ENCODE measurements around the gene SH3GL2.

The SH3GL2 gene

DNA sequence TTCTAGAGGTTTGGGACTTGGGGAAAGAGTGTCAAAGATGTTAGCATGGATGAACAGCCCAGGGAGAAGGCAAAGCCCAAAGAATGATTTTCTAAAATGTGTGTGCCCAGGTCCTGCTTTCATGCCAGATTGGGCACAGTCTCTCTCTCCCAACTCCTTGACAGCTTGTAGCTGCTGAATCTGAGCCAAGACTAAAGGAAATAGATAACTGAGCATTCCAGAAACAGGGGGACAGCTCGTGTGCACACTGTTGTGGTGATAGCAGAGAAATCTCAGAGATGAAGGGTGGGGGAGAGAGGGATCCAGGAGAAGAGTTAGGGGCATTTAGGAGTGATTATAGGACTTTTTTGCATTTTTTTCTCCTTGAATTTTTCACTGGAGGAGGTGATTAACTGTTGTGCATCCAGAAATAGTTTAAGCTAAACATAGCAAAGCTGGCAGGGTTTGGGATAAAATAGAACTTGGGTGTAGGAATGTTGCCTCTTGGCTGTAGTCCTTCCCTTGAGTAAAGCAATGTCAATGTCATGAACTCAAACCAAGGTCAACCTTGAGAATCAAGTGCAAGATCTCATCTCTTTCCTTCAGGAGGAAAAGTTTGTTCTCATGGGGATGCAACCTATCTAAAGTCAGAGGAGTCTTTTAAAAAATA, 245.9 kb downstream of the SH3GL2 start:
- DNase-seq: no peak

DNA sequence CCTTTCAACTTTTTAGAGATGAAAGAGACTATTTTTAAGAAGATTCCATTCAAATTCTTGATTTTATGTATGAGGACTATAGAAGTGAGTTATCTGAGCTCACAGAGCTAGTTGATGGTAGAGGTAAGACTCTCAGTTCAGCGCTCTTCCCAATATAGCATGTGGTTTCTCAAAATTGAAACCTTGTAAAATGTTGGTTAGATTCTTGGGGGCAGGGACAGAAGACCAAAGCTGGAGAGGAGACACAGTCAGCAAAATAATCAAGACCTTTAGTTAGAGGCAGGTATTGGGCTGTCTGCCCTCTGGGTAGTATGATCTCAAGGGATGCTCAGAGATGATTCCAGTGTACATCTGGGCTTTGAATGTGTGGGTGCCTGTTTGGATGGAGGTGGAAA, 246.4 kb downstream of the SH3GL2 start:
- DNase-seq: no peak

DNA sequence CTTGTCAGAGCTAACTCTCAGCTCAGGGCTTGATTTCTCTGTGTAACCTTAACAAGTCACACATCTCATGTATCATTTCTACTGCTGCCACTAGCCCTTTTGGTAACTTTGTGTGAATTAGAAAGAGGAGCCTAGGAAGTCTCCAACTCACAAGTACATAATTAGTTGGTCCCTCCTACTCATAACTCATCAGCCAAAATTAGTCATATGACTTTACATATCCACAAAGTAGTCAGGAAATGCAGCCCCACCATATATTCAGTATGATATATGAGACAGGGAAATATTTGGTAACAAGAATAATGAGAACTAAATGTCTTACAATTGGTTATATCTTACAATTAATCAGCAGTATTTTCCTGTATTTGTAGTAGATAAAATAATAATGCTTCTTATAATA, 250.2 kb downstream of the SH3GL2 start:
- DNase-seq: no peak

GRCh38 chr9:17829812-17830385, 251.0 kb downstream of the SH3GL2 start:
- no peak for DNase-seq

DNA sequence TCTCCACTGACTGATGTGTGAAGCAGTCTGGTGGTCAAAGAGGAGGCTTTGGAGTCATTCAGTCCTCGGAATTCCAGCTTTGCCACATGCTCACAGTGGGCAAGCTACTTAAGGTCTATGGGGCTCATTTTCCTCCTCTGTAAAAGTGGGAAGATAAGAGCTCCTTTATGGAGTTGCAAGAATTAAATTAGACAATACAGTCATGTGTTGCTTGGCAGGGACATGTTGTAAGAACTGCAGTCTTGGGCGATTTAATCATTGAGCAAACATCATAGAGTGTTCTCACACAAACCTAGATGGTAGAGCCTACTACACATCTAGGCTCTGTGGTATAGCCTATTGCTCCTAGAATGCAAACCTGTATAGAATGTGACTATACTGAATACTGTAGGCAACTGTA, 253.9 kb downstream of the SH3GL2 start:
- DNase-seq: no peak

GRCh38 chr9:17833846-17834245, 255.0 kb downstream of the SH3GL2 start:
- no peak for DNase-seq

DNA sequence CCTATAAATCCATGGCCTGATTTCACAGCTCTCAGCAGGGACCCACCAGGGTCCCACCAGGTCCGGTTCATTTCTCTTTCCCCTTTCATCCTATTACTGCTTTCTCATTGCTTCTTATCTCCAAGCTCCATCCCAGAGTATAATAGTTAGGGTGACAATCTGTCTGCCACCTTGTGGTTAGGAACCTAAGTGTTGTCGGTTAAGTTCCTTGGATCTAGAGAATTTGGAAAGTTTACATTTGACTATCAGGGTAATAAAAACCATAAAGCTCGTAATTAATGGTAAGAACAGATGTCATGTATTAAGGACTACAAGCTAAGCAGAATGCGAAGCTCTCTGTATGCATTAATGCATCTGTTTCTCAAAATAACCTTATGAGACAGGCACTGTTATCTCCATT, 259.1 kb downstream of the SH3GL2 start:
- no peak for DNase-seq

DNA sequence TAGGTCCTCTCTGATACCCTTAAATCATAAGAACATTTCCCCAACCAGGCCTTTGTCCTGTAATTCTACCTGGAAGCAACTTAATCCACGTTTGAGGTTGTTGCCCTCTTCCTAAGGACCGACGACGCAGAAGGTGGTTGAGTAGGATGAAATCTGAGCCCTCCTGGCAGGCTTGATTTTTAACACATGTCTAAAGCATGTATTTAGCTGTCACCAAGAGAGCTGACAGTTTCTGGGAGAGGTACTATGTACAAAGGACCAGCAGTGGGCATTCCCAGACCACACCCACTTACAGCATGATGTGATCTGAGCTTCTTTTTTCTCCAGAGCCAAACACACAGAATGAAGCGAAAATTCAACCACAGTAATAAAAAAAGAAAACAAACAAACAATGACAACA, 260.9 kb downstream of the SH3GL2 start:
- no peak for DNase-seq

DNA sequence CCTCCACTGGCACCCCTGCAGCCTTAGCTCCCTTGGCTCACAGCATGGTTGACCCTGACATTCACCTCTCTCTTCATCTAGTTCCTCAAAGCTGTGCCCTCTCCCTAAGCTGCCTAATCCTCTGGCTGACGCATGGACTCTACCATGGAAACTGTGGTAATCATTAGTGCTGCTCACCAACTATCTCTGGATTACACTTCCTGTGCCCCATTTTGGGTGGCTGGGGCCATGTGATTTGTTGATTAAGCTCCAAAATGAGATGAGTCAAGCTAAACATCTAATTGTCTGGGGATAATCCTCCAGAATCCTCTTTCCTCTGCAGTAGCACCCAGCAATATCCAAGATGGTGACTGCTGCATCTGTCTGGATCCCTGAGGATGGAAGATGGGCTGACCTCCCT, 264.4 kb downstream of the SH3GL2 start:
- DNase-seq: no peak
